Panc1 (cell line): Measurements from ENCODE around the gene NTN4. TPM values are rescaled to one million over a fixed set of nuclear protein-coding genes. Genes with fewer than 3 reads are reported as not detected.
A peak's percentile ranks its signal among the peaks of the same experiment; 100 is the strongest.

Experiments
- ATAC-seq: fragments of 200-7000 bp; cut with Tn5 transposase; 2 replicates; pipeline ENCODE4 v1.9.1; 2020; ENCODE audit warnings: mild to moderate bottlenecking, moderate library complexity
- BruUV-seq: library from RNA; stranded (reverse); fragments of 400-500 nt; replicated peaks from 2 replicates; lab custom pipeline; 2021; lab: Mats Ljungman, UMichigan
- CTCF ChIA-PET: fragments of 300-600 bp; sonication (Branson Sonifier 250); formaldehyde crosslinking; loops from one replicate; lab custom pipeline; 2022; ENCODE audit warnings: antibody characterized with exemption; lab: Charles Lee
- POLR2A ChIA-PET: fragments of 300-600 bp; sonication (Branson Sonifier 250); formaldehyde crosslinking; loops from one replicate; lab custom pipeline; 2022; ENCODE audit warnings: antibody characterized with exemption; lab: Charles Lee
- DNase-seq: peaks from one replicate; pipeline ENCODE4 v3.0.0-alpha.2; 2010; ENCODE audit warnings: low read depth, low spot score
- H3K27ac ChIP-seq: 2 replicates; pipeline ENCODE4 v1.5.1; 2011; ENCODE audit warnings: mild to moderate bottlenecking, low read length, inconsistent platforms
- H3K27me3 ChIP-seq: fragments of 200-500 bp; sonication (Bioruptor generic); 2 replicates; pipeline ENCODE4 v1.6.0; 2014; ENCODE audit warnings: low read length, inconsistent platforms; ENCODE audit not compliant: control insufficient read depth, insufficient read depth
- H3K36me3 ChIP-seq: fragments of 200-500 bp; sonication (Bioruptor generic); 2 replicates; pipeline ENCODE4 v1.5.1; 2014; ENCODE audit warnings: inconsistent platforms, mild to moderate bottlenecking, low read length, moderate library complexity; ENCODE audit not compliant: control insufficient read depth, insufficient read depth
- H3K4me1 ChIP-seq: 2 replicates; pipeline ENCODE4 v1.5.1; 2011; ENCODE audit warnings: inconsistent platforms, mild to moderate bottlenecking, low read length, moderate library complexity; ENCODE audit not compliant: control insufficient read depth, insufficient read depth
- H3K4me3 ChIP-seq, 2 experiments: 2 replicates each; pipeline ENCODE4 v1.5.1; 2011 to 2012; ENCODE audit warnings: low read depth in 2 of 2, low read length in 2 of 2, mild to moderate bottlenecking in 2 of 2, inconsistent platforms in 1 of 2, moderate library complexity in 1 of 2
- H3K9me3 ChIP-seq: fragments of 200-500 bp; sonication (Bioruptor generic); 2 replicates; pipeline ENCODE4 v1.5.1; 2014; ENCODE audit warnings: low read depth, mild to moderate bottlenecking, inconsistent platforms, low read length, moderate library complexity; ENCODE audit not compliant: control insufficient read depth, insufficient read depth
- CTCF ChIP-seq: fragments of 450-650 bp; IDR thresholded peaks from 2 replicates; pipeline ENCODE4 v1.5.1; 2017; ENCODE audit warnings: mild to moderate bottlenecking
- POLR2AphosphoS5 ChIP-seq: IDR thresholded peaks from 2 replicates; pipeline ENCODE4 v1.6.1; 2012; ENCODE audit warnings: mild to moderate bottlenecking, low read depth, low read length, moderate library complexity
- REST ChIP-seq, 2 experiments: IDR thresholded peaks; 2 replicates each; pipeline ENCODE4 v1.6.1; 2011 to 2012; ENCODE audit warnings: low read depth in 2 of 2, control low read depth in 1 of 2, low read length in 1 of 2, mild to moderate bottlenecking in 1 of 2, moderate library complexity in 1 of 2; ENCODE audit not compliant: insufficient read depth in 1 of 2
- SIN3A ChIP-seq: IDR thresholded peaks from 2 replicates; pipeline ENCODE4 v1.6.1; 2012; ENCODE audit warnings: low read depth, mild to moderate bottlenecking, low read length, moderate library complexity, borderline replicate concordance; ENCODE audit not compliant: insufficient read depth
- TCF7L2 ChIP-seq: IDR thresholded peaks from 2 replicates; pipeline ENCODE4 v1.6.1; 2011; ENCODE audit warnings: mild to moderate bottlenecking, low read depth, low read length, inconsistent platforms
- in situ Hi-C: cut with HindIII; loops from 2 replicates; pipeline ENCODE4 v1.10.0; 2016; ENCODE audit warnings: low sequenced_read_pairs, low pct_unique_long_range_greater_than_20kb
- intact Hi-C: fragments of 100-400 bp; cut with micrococcal nuclease; formaldehyde crosslinking; loops from one replicate; pipeline ENCODE4 v1.10.0; 2022; ENCODE audit not compliant: unreplicated experiment
- total RNA-seq: library from RNA; stranded (reverse); gene quantifications from one replicate; pipeline ENCODE4 v1.2.1, GENCODE V29; 2021; ENCODE audit not compliant: unreplicated experiment

The NTN4 gene
- total RNA-seq, 1 experiment from 2014 or later: 17.1 TPM

- Histone ChIP-seq H3K9me3 (no peaks in the 10 kb centered on the region), H3K27ac (no peak overlapping the region), H3K27me3 (peaks cover 19% of the 10 kb centered on the region), H3K4me1 (peaks cover 2% of the 10 kb centered on the region; the same call in 1 of the 2 replicates), H3K4me3 (peak overlapping the region in 1 of 2 experiments; percentile 25; a peak in 2 of 4 replicates), H3K36me3 (no peaks in the 10 kb centered on the region; the same call in none of the 2 replicates)
- ChIA-PET CTCF (no interaction called here), POLR2A (no interaction called here)
- ATAC-seq (no peak), DNase-seq (no peak)
- in situ Hi-C loops: no loop called here
- intact Hi-C loops: no loop called here
- TF ChIP-seq REST (IDR thresholded peaks at IDR 0.05; ENCODE audit: insufficient read depth in 1 of 2, low read depth in 2 of 2, low read length in 1 of 2) (no peak), CTCF (no peak), POLR2AphosphoS5 (no peak), TCF7L2 (no peak), SIN3A (no peak)
- no TSS peak for BruUV-seq
Measured at GRCh38 chr12:95787274-95787818, 3.2 kb downstream of the NTN4 start.

GRCh38 chr12:95784915-95785314 is 5.6 kb downstream of the NTN4 start:
- peak overlapping the region in 1 of 2 experiments; percentile 36; a peak in 2 of 4 replicates for H3K4me3 ChIP-seq
- in situ Hi-C loops: no loop called here
- ATAC-seq (no peak), DNase-seq (no peak)
- TF ChIP-seq REST (IDR thresholded peaks at IDR 0.05; ENCODE audit: insufficient read depth in 1 of 2, low read depth in 2 of 2, low read length in 1 of 2) (no peak), POLR2AphosphoS5 (no peak), SIN3A (no peak), CTCF (no peak), TCF7L2 (no peak)
- H3K4me1 ChIP-seq: 0 out of 2 replicates have a peak, but pooled peaks cover 2% of the 10 kb centered on the region
- ChIA-PET CTCF (no interaction called here), POLR2A (no interaction called here)
- H3K36me3 ChIP-seq: no peaks in the 10 kb centered on the region; the same call in 1 of the 2 replicates
- peaks cover 7% of the 10 kb centered on the region for H3K27me3 ChIP-seq
- no peak overlapping the region for H3K27ac ChIP-seq
- intact Hi-C loops: no loop called here
- H3K9me3 ChIP-seq: no peaks in the 10 kb centered on the region
- no TSS peak for BruUV-seq
